Glutamatergic neuron (in vitro differentiated cells): ENCODE data around the gene ADGRG3. TPM values are rescaled to one million over a fixed set of nuclear protein-coding genes. Genes with fewer than 3 reads are reported as not detected.
A peak's percentile ranks its signal among the peaks of the same experiment; 100 is the strongest.

ENCODE experiments used
- DNase-seq: peaks from one replicate; pipeline ENCODE4 v3.0.0; 2022
- H3K27ac Mint-ChIP-seq: one replicate; pipeline ENCODE4 v1.8.0; 2020; ENCODE audit warnings: mild to moderate bottlenecking, mixed read lengths, inconsistent platforms; ENCODE audit not compliant: unreplicated experiment
- H3K27me3 Mint-ChIP-seq: one replicate; pipeline ENCODE4 v1.8.0; 2020; ENCODE audit warnings: mild to moderate bottlenecking, moderate library complexity, mixed read lengths, inconsistent platforms; ENCODE audit not compliant: unreplicated experiment
- H3K36me3 Mint-ChIP-seq: one replicate; pipeline ENCODE4 v1.8.0; 2020; ENCODE audit warnings: mild to moderate bottlenecking, mixed read lengths, inconsistent platforms; ENCODE audit not compliant: unreplicated experiment
- H3K4me1 Mint-ChIP-seq: one replicate; pipeline ENCODE4 v1.8.0; 2020; ENCODE audit warnings: mild to moderate bottlenecking, low read depth, mixed read lengths, inconsistent platforms; ENCODE audit not compliant: unreplicated experiment
- H3K4me3 Mint-ChIP-seq: one replicate; pipeline ENCODE4 v1.8.0; 2020; ENCODE audit warnings: mild to moderate bottlenecking, mixed read lengths, inconsistent platforms; ENCODE audit not compliant: unreplicated experiment
- H3K9me3 Mint-ChIP-seq: one replicate; pipeline ENCODE4 v1.8.0; 2020; ENCODE audit warnings: mild to moderate bottlenecking, moderate library complexity, mixed read lengths, inconsistent platforms; ENCODE audit not compliant: unreplicated experiment
- total RNA-seq: library from RNA; stranded (reverse); fragmentation: NEBNext Ultra II Directional; extraction: Animal tissue kit (Norgen Biotek cat#: 25700); gene quantifications from one replicate; pipeline ENCODE4 v1.2.1, GENCODE V29; 2021; ENCODE audit not compliant: unreplicated experiment
- TF ChIP-seq, protein P1 (sequence below): fragments of 200-600 bp; sonication (generic); IDR thresholded peaks from one replicate; pipeline ENCODE4 v1.5.0; 2021; ENCODE audit not compliant: partially characterized antibody, unreplicated experiment

ADGRG3 gene
- total RNA-seq, 1 donor from 2014 or later: not detected

DNA sequence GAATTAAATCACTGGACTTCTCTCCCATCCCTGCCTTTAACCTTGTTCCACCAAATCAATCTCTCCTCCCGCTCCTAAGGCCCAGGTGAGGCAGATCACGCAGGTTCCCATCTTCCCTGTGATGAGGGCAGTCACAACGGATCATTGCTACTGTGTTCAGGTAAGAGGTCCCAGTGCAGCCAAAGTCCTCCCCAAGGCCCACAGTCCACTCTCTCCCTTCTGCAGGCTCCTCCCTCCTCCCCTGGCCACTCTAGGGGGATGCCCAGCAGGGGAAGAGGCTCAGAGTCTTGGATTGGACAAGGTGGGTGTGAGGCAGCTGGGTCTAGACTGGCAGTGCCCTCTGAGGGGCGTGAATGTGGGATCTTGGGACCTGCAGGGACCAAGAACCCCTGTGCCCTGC lies 2.6 kb upstream of the ADGRG3 start:
- Mint-ChIP-seq H3K4me3 (no peak overlapping the region), H3K36me3 (no peaks in the 10 kb centered on the region), H3K9me3 (peaks cover 11% of the 10 kb centered on the region), H3K27me3 (peaks cover 10% of the 10 kb centered on the region), H3K4me1 (no peaks in the 10 kb centered on the region), H3K27ac (no peak overlapping the region)
- DNase-seq: no peak
- TF ChIP-seq, protein P1, sequence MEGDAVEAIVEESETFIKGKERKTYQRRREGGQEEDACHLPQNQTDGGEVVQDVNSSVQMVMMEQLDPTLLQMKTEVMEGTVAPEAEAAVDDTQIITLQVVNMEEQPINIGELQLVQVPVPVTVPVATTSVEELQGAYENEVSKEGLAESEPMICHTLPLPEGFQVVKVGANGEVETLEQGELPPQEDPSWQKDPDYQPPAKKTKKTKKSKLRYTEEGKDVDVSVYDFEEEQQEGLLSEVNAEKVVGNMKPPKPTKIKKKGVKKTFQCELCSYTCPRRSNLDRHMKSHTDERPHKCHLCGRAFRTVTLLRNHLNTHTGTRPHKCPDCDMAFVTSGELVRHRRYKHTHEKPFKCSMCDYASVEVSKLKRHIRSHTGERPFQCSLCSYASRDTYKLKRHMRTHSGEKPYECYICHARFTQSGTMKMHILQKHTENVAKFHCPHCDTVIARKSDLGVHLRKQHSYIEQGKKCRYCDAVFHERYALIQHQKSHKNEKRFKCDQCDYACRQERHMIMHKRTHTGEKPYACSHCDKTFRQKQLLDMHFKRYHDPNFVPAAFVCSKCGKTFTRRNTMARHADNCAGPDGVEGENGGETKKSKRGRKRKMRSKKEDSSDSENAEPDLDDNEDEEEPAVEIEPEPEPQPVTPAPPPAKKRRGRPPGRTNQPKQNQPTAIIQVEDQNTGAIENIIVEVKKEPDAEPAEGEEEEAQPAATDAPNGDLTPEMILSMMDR: no peak

DNA sequence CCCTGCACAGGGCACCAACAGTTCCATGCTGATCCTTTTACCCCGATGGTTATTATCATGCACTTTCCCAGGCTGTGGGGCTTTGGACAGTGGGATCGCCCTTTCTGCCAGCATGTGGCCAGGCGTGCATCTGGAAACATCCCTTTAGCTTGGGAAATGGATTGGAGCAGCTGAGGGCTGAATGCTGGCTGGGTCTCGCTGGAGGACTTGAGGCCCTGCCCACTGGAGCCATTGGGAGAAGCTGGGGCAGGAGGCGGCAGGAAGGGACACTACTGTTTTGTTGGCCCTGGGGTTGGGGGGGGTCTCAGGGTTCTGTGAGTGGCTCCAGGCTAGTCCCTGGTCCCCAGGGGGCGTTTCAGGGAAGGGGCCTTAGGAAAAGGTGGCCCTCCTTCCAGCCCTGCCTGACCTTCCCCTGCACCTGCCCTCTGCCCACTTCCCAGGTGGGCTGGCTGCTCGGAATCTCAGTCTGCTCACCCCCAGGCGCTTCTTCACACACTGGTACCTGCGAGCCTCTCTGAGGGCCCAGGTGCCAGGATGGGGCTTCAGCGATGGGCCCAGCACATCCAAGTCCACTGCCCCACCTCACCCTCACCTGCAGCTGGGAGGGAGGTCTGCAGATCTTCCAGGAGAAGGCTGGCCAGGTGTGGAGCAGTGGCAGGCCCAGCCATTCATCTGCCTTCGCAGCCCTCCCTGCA lies 1.6 kb upstream of the ADGRG3 start:
- peaks cover 10% of the 10 kb centered on the region for H3K27me3 Mint-ChIP-seq
- no peak overlapping the region for H3K4me3 Mint-ChIP-seq
- no peak overlapping the region for H3K27ac Mint-ChIP-seq
- peak; percentile 36 for DNase-seq
- peaks cover 11% of the 10 kb centered on the region for H3K9me3 Mint-ChIP-seq
- H3K36me3 Mint-ChIP-seq: no peaks in the 10 kb centered on the region
- TF ChIP-seq, protein P1: no peak
- no peaks in the 10 kb centered on the region for H3K4me1 Mint-ChIP-seq

DNA sequence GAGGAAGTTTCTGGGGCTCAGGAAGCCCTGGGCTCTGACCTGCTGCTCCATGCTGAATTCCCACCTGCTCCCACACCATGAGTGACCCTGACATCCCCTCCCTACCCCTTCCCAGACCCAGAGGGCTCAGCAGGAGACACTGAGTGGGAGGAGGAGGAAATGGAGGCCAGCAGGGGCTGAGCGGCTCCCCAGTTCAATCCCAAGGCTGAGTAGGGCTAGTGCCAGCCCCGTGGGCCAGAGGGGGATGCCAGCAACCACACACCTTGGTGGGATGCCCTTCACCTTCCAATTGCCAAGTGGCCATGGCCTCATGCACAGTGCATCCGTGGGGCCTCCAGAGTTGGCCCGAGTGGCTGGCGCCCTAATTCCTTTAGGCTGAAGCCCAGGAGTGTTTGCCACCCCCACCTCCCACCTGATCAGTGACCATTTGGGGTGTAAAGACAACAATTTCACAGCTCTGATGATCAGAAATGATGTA lies 1.0 kb upstream of the ADGRG3 start:
- H3K4me1 Mint-ChIP-seq: no peaks in the 10 kb centered on the region
- peaks cover 8% of the 10 kb centered on the region for H3K9me3 Mint-ChIP-seq
- no peak overlapping the region for H3K4me3 Mint-ChIP-seq
- no peak for DNase-seq
- no peaks in the 10 kb centered on the region for H3K36me3 Mint-ChIP-seq
- TF ChIP-seq, protein P1: no peak
- H3K27ac Mint-ChIP-seq: no peak overlapping the region
- H3K27me3 Mint-ChIP-seq: peaks cover 10% of the 10 kb centered on the region

DNA sequence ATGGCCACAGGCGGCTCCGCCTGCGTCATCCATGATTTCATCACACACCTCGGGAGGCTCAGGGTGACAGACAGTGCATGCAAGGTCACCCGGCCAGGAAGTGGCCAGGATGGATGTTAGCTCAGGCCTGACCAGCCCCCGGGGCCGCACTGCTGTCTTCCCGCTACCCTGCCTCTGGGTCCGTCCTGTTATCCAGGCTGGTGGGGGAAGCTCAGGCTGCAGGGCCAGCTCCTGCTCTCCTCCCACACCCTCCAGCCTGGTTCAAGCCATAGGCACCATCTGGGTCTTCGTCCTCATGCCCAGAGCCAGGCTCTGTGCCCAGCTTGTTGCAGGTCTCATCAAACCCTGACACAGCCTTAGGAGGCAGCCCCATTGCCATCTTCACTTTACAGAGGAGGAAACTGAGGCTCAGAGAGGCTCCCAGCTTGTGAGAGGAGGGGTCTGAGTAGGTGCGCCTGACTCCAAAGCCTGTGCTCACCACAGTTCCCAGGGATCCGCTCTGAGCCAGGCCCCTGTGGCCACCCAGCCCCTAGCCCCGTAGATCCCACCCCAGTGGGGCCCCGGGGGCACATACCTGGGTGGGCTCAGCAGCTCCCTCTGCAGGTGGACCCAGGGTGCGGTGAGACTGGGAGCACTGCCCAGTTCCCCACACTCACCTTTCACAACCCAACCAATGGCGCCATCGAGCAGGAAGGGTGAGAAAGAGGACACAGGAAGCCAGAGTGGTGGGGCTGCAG lies 412 bp upstream of the ADGRG3 start:
- no peaks in the 10 kb centered on the region for H3K36me3 Mint-ChIP-seq
- TF ChIP-seq, protein P1: peak; percentile 24
- no peak for DNase-seq
- H3K27me3 Mint-ChIP-seq: peaks cover 8% of the 10 kb centered on the region
- H3K4me1 Mint-ChIP-seq: no peaks in the 10 kb centered on the region
- peaks cover 5% of the 10 kb centered on the region for H3K9me3 Mint-ChIP-seq
- no peak overlapping the region for H3K27ac Mint-ChIP-seq
- no peak overlapping the region for H3K4me3 Mint-ChIP-seq
